ENCODE data around the gene CDH18.

CDH18 gene, protein sequence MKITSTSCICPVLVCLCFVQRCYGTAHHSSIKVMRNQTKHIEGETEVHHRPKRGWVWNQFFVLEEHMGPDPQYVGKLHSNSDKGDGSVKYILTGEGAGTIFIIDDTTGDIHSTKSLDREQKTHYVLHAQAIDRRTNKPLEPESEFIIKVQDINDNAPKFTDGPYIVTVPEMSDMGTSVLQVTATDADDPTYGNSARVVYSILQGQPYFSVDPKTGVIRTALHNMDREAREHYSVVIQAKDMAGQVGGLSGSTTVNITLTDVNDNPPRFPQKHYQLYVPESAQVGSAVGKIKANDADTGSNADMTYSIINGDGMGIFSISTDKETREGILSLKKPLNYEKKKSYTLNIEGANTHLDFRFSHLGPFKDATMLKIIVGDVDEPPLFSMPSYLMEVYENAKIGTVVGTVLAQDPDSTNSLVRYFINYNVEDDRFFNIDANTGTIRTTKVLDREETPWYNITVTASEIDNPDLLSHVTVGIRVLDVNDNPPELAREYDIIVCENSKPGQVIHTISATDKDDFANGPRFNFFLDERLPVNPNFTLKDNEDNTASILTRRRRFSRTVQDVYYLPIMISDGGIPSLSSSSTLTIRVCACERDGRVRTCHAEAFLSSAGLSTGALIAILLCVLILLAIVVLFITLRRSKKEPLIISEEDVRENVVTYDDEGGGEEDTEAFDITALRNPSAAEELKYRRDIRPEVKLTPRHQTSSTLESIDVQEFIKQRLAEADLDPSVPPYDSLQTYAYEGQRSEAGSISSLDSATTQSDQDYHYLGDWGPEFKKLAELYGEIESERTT

DNA sequence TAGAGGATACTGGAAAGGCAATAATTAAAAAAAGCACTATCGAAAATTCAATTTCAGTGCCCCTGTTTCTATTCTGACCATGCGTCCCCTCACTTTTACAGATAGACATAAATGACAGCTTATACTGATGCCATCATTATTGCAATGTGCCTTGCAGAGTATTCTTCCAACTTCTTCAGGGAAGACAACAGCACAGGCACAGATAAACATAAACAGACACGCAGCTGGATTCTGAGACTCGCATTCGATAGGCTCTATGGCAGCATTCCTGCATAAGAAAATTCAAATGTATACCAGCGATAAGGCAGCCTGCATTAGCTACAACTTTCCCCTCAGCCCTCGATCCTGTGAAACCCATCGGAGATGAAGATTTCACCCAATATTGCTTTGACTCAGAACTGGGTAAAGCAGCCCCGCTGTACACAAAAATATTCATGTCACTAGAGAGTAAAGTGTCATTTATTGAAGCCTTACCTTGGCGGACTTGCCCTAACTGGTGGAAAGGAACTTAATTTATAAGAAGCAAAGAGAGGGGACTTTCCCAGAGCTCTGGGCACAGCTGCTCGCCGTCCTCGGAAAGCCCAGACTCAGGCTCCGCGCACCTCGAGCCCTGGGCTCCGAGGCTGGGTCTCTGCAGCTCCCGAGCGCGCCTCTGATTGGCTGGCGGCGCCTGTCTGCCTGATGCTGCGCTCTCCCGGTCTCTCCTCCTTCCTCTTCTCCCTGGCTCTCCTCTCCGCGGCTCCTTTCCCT is at the start of gene CDH18:
Gene CDH18 (minus strand): TSS at position 589 of the 750 bp plus-strand sequence. CDS start 149,214 bp downstream, outside the sequence.
- peak; percentile 75 for DNase-seq (ENCODE audit: low spot score)
- no peak within 1 kb of the TSS for H3K27ac ChIP-seq
- ChIA-PET CTCF (interaction anchor here (0.6 kb wide), 1 partner anchor 99 kb away, joined by 3 read pairs; no protein-coding TSS in a partner anchor), POLR2A (ENCODE audit: low non-redundant PET) (no interaction called here)
- TF ChIP-seq, protein P1, sequence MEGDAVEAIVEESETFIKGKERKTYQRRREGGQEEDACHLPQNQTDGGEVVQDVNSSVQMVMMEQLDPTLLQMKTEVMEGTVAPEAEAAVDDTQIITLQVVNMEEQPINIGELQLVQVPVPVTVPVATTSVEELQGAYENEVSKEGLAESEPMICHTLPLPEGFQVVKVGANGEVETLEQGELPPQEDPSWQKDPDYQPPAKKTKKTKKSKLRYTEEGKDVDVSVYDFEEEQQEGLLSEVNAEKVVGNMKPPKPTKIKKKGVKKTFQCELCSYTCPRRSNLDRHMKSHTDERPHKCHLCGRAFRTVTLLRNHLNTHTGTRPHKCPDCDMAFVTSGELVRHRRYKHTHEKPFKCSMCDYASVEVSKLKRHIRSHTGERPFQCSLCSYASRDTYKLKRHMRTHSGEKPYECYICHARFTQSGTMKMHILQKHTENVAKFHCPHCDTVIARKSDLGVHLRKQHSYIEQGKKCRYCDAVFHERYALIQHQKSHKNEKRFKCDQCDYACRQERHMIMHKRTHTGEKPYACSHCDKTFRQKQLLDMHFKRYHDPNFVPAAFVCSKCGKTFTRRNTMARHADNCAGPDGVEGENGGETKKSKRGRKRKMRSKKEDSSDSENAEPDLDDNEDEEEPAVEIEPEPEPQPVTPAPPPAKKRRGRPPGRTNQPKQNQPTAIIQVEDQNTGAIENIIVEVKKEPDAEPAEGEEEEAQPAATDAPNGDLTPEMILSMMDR (conservative IDR thresholded peaks at IDR 0.05; ENCODE audit: low read depth) = no peak

DNA sequence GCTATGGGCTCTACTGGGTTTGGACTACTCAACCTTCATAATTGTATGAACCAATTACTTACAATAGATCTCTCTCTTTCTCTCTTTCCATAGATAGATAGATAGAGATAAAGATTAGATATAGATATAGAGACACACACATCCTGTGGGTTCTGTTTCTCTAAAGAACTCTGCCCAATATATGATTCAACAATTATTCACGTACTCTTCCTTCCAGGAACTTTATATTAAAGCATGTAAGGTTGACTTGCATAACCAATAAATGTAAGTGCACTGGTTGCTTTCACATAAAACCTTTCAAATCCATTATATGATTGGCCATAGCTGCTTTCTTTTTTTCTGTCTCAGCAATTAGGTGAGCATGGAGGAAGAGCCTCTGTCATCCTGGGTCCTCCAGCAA is 46.7 kb upstream of the CDH18 start:
- no peak for DNase-seq (ENCODE audit: low spot score)
- ChIA-PET CTCF (no interaction called here), POLR2A (ENCODE audit: low non-redundant PET) (no interaction called here)
- TF ChIP-seq, protein P1 (conservative IDR thresholded peaks at IDR 0.05; ENCODE audit: low read depth) = no peak
- no peak overlapping the region for H3K27ac ChIP-seq

DNA sequence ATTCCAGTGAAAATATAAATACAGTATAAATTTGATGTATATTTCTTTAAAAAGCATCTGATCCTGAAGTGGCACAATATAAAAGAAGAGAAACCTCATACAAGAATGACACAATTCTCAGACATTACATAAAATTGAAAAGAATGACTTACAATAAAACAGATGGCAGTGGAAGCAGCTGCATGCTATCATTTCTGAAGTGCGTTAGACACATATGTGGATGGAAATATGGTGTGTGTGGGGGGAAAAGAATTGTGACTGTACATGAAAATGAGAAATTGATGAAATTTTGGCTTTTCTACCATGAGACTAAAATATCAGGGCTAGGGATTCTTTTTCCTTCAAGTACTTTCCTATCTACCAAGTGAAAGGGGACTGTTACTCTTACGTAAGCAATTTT is 45.9 kb upstream of the CDH18 start:
- TF ChIP-seq, protein P1 (conservative IDR thresholded peaks at IDR 0.05; ENCODE audit: low read depth) = no peak
- CTCF ChIA-PET = no interaction called here

DNA sequence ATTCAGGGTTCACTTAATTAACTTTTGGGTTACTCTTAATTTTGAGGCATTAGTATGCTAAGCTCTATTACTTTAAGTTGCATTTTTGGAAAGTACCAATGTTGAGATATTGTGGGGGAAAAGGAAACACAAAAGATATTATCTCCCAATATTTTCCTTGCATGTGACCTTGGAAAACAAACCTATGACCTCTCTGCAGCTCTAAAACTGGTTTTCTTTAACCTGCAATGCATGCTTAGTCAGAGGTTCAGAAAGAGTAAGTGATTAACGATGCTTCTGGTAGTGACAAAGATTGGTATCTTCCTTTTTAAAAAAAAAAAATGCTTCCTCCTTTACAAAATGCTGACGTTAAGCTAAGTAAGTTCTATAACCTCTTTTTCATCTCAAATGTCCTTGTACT is 44.9 kb upstream of the CDH18 start:
- H3K27ac ChIP-seq = no peak overlapping the region
- TF ChIP-seq, protein P1 (conservative IDR thresholded peaks at IDR 0.05; ENCODE audit: low read depth) = no peak
- POLR2A ChIA-PET (ENCODE audit: low non-redundant PET) = no interaction called here
- no peak for DNase-seq (ENCODE audit: low spot score)
- CTCF ChIA-PET = interaction anchor here (0.7 kb wide), 2 partner anchors 592 to 923 kb away, joined by 3 to 5 read pairs; no protein-coding TSS in a partner anchor

More for the DNA sequence above, 45.9 kb upstream of the CDH18 start:
- POLR2A ChIA-PET (ENCODE audit: low non-redundant PET) = no interaction called here
- no peak for DNase-seq (ENCODE audit: low spot score)
- H3K27ac ChIP-seq = no peak overlapping the region

DNA sequence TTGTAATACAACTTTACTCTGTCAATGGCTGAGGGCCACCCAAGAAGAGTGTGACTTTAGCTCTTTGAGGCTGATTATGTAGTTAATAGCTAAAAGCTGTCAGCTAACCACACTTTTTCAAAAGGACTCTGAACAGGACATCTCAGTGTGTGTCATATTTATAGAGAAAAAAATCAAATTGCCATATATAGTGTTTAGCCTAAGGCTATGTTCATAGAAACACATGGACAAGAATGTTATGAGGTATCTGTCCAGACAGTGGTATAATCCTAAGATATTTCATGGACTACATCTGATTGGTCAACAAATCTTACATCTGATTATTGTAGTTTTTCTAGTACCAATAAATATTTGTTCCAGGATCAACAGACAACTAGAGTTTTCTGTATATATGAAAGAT is 42.1 kb upstream of the CDH18 start:
- ChIA-PET CTCF (no interaction called here), POLR2A (ENCODE audit: low non-redundant PET) (no interaction called here)
- no peak for DNase-seq (ENCODE audit: low spot score)
- TF ChIP-seq, protein P1 (conservative IDR thresholded peaks at IDR 0.05; ENCODE audit: low read depth) = no peak
- H3K27ac ChIP-seq = no peak overlapping the region

DNA sequence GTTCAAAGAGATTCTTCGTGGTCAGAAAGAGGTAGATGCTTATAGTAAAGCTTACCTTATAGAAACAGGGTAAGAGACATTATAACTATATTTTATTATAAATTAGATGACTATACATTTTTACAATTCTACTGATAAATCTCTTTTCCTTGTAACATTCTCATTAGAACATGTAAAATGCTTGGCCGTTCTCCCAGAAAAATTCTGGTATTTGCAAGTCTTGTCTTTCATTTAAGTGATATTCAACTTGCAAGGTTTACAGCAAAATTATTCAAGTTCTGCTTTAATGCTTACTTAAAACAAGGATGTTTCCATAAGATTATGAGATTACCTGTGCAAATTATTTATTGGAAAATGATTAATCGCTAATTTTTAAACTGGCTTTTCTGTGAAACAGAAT is 41.3 kb upstream of the CDH18 start:
- CTCF ChIA-PET = no interaction called here
- TF ChIP-seq, protein P1 (conservative IDR thresholded peaks at IDR 0.05; ENCODE audit: low read depth) = no peak
- H3K27ac ChIP-seq = no peak overlapping the region
- POLR2A ChIA-PET (ENCODE audit: low non-redundant PET) = no interaction called here
- DNase-seq (ENCODE audit: low spot score) = no peak

Measured in RWPE1 (cell line).